GM18517 (cell line): ENCODE measurements around the gene DLG5.

Experiments
- ATAC-seq: cut with Tn5 transposase; IDR thresholded peaks from one replicate; pipeline ENCODE4 v1.9.1; 2021; ENCODE audit warnings: mild to moderate bottlenecking, moderate library complexity; ENCODE audit not compliant: unreplicated experiment

The DLG5 gene

GRCh38 chr10:77944519-77944918 lies 18.0 kb upstream of the DLG5 start:
- ATAC-seq: no peak

- no peak for ATAC-seq
These were observed 16.8 kb upstream of the DLG5 start for GRCh38 chr10:77943121-77943901.

GRCh38 chr10:77941790-77942189 lies 15.2 kb upstream of the DLG5 start:
- ATAC-seq: no peak

- ATAC-seq: no peak
These were observed 14.1 kb upstream of the DLG5 start for GRCh38 chr10:77940627-77941026.

GRCh38 chr10:77940225-77940624 lies 13.7 kb upstream of the DLG5 start:
- ATAC-seq: no peak

GRCh38 chr10:77939561-77940001 lies 13.0 kb upstream of the DLG5 start:
- ATAC-seq: no peak

- ATAC-seq: no peak
These were observed 10.4 kb upstream of the DLG5 start for GRCh38 chr10:77936697-77937567.

GRCh38 chr10:77932016-77932715 lies 5.6 kb upstream of the DLG5 start:
- no peak for ATAC-seq

- ATAC-seq: no peak
These were observed 1.1 kb upstream of the DLG5 start for GRCh38 chr10:77927402-77928246.

- ATAC-seq: peak; percentile 50
These were observed 575 bp downstream of the DLG5 start for GRCh38 chr10:77925795-77926565.

GRCh38 chr10:77925410-77925794 lies 1.2 kb downstream of the DLG5 start:
- no peak for ATAC-seq

GRCh38 chr10:77922566-77923179 lies 3.9 kb downstream of the DLG5 start:
- ATAC-seq: no peak

GRCh38 chr10:77922055-77922454 lies 4.5 kb downstream of the DLG5 start:
- no peak for ATAC-seq

GRCh38 chr10:77921395-77921794 lies 5.2 kb downstream of the DLG5 start:
- no peak for ATAC-seq

GRCh38 chr10:77920495-77920894 lies 6.1 kb downstream of the DLG5 start:
- no peak for ATAC-seq

GRCh38 chr10:77919713-77920108 lies 6.8 kb downstream of the DLG5 start:
- ATAC-seq: no peak

GRCh38 chr10:77915319-77916105 lies 11.0 kb downstream of the DLG5 start:
- ATAC-seq: no peak

GRCh38 chr10:77913090-77913489 lies 13.5 kb downstream of the DLG5 start:
- no peak for ATAC-seq

- no peak for ATAC-seq
These were observed 14.0 kb downstream of the DLG5 start for GRCh38 chr10:77912576-77912975.
